Suprapubic skin (tissue), 3 donors: ENCODE data around the gene STXBP4.

Experiments
- CTCF ChIP-seq, 2 donors: fragments of 200-600 bp in 1 of 2; fragments of 450-650 bp in 1 of 2; sonication (generic) in 1 of 2; IDR thresholded peaks; one replicate each; pipeline ENCODE4 v1.5.1; 2016 to 2019; ENCODE audit warnings: antibody characterized with exemption in 2 of 2, mild to moderate bottlenecking in 1 of 2, moderate library complexity in 1 of 2
- POLR2A ChIP-seq, 2 donors: fragments of 450-650 bp; IDR thresholded peaks; one replicate each; pipeline ENCODE4 v1.6.1; 2017; ENCODE audit warnings: antibody characterized with exemption in 2 of 2, mild to moderate bottlenecking in 2 of 2, moderate library complexity in 2 of 2

- TF ChIP-seq CTCF (IDR thresholded peaks at IDR 0.05) (no peak), POLR2A (IDR thresholded peaks at IDR 0.05) (no peak)
Observed at GRCh38 chr17:55140809-55141208, 172.2 kb downstream of the STXBP4 start.
